Left lung (tissue), 10 donors: Measurements from ENCODE around the gene LAMA2. TPM values are rescaled to one million over a fixed set of nuclear protein-coding genes. Genes with fewer than 3 reads are reported as not detected.

Experiments used
- ATAC-seq: fragments of 200-7000 bp; cut with Tn5 transposase; one replicate; pipeline ENCODE4 v1.9.1; 2020; ENCODE audit warnings: moderate library complexity
- DNase-seq, 4 donors: peaks; one replicate each; pipeline ENCODE4 v3.0.0-alpha.2; 2013 to 2020
- H3K27ac ChIP-seq, 2 donors: fragments of 200-600 bp; sonication (generic) in 1 of 2; one replicate each; pipeline versions ENCODE4 v1.5.0 to v1.8.0; 2020 to 2021
- H3K27me3 ChIP-seq, 2 donors: fragments of 200-600 bp; sonication (generic) in 1 of 2; one replicate each; pipeline versions ENCODE4 v1.5.0 to v1.8.0; 2020 to 2021
- H3K36me3 ChIP-seq, 2 donors: fragments of 200-600 bp; sonication (generic) in 1 of 2; one replicate each; pipeline versions ENCODE4 v1.5.0 to v1.8.0; 2020 to 2021
- H3K4me1 ChIP-seq, 2 donors: fragments of 200-600 bp; one replicate each; pipeline ENCODE4 v1.8.0; 2021
- H3K4me3 ChIP-seq, 2 donors: fragments of 200-600 bp; sonication (generic) in 1 of 2; one replicate each; pipeline versions ENCODE4 v1.5.0 to v1.8.0; 2020 to 2021; ENCODE audit warnings: mild to moderate bottlenecking in 1 of 2
- H3K9me3 ChIP-seq, 2 donors: fragments of 200-600 bp; sonication (generic) in 1 of 2; one replicate each; pipeline versions ENCODE4 v1.5.0 to v1.8.0; 2020 to 2021
- CTCF ChIP-seq, 2 donors: fragments of 200-600 bp; sonication (generic) in 1 of 2; IDR thresholded peaks; one replicate each; pipeline versions ENCODE4 v1.5.0 to v1.8.0; 2021; ENCODE audit warnings: antibody characterized with exemption in 2 of 2
- intact Hi-C, 2 donors: fragments of 100-400 bp; cut with DNase I; formaldehyde crosslinking; loops; one replicate each; pipeline versions ENCODE4 v1.11.2 to v1.14.2; 2022
- polyA plus RNA-seq, 6 donors: library from polyadenylated mRNA; unstranded; fragments of 120-200 nt; gene quantifications; one replicate each; pipeline ENCODE4 v1.2.1, GENCODE V29; 2013; ENCODE audit not compliant: insufficient read length in 6 of 6
- total RNA-seq, 2 donors: library from RNA; stranded (reverse); fragmentation: NEBNext Ultra II Directional; extraction: Animal tissue kit (Norgen Biotek cat#: 25700); gene quantifications; one replicate each; pipeline ENCODE4 v1.2.1, GENCODE V29; 2021
- donor health status: DM: no; HTN: yes; CAD: no.
- donor health status: DM: no; HTN: no; CAD: no.

LAMA2 gene
- total and polyA plus RNA-seq, 8 donors: 32.7 to 91.7 (median 64.7) TPM

DNA sequence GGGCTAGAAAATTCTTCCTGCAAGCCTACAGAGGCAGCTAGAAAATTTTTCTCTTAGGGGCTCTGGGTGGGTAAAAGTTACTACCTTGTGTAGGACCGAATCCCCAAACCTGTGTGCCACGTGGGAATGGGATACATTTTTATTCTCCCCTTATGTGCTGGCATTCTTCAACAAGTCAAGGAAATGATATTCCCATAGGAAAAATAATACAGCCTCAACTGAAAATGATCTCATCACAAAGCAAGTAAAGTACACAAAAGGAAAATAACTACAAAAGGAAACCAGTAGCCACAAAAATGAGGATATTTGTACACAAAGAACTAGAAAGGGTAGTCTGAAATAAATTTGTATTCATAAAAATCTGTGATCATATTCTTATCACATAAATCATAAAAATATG, 298.1 kb downstream of the LAMA2 start:
- no peak for TF ChIP-seq CTCF (IDR thresholded peaks at IDR 0.05)
- no peaks in the 10 kb centered on the region for H3K9me3 ChIP-seq
- intact Hi-C loops: no loop called here
- no peaks in the 10 kb centered on the region for H3K36me3 ChIP-seq
- H3K4me1 ChIP-seq: no peaks in the 10 kb centered on the region
- no peaks in the 10 kb centered on the region for H3K27me3 ChIP-seq
- DNase-seq (no peak), ATAC-seq (no peak)
- no peak overlapping the region for H3K27ac ChIP-seq
- H3K4me3 ChIP-seq: no peak overlapping the region

GRCh38 chr6:129183187-129183591, 300.3 kb downstream of the LAMA2 start:
- intact Hi-C loops: no loop called here
- DNase-seq (peak in 2 of 4 donors; percentile 56 to 65), ATAC-seq (no peak)
- H3K27me3 ChIP-seq: no peaks in the 10 kb centered on the region
- H3K4me1 ChIP-seq: no peaks in the 10 kb centered on the region
- no peak overlapping the region for H3K27ac ChIP-seq
- H3K36me3 ChIP-seq: no peaks in the 10 kb centered on the region
- H3K4me3 ChIP-seq: no peak overlapping the region
- H3K9me3 ChIP-seq: no peaks in the 10 kb centered on the region
- no peak for TF ChIP-seq CTCF (IDR thresholded peaks at IDR 0.05)

DNA sequence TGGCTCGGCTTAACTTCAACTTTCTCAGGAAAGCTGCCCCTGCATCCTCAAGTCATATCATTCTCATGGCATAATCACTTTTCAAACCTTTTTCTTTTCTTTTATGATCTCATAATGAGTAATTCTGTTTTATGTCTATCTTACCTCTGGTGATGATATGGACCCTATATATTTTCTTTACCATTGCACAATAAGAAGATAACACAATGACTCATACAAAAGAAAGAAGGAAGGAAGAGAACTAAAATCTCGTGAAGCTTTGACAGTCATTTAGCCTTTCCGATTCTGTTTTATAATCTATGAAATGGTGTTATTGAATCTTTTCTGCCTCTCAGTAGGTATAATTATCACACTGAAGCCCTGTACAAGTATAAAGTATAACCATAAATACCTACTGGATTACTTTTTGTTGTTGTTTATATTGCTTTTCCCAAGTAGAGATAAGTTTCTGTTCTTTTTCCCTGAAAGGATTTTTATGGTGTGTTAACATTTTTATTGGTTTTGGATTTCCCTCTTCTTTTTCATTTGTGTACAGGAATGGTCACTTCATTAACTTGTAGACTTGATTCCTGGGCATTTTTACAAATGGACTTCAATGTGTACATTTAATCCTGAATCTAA, 300.9 kb downstream of the LAMA2 start:
- H3K4me3 ChIP-seq: no peak overlapping the region
- H3K27ac ChIP-seq: no peak overlapping the region
- no peaks in the 10 kb centered on the region for H3K9me3 ChIP-seq
- no peaks in the 10 kb centered on the region for H3K27me3 ChIP-seq
- intact Hi-C loops: no loop called here
- H3K4me1 ChIP-seq: no peaks in the 10 kb centered on the region
- DNase-seq (peak in 1 of 4 donors; percentile 29), ATAC-seq (no peak)
- no peaks in the 10 kb centered on the region for H3K36me3 ChIP-seq
- no peak for TF ChIP-seq CTCF (IDR thresholded peaks at IDR 0.05)

- DNase-seq (no peak), ATAC-seq (no peak)
- Histone ChIP-seq H3K4me1 (no peaks in the 10 kb centered on the region), H3K9me3 (no peaks in the 10 kb centered on the region), H3K36me3 (no peaks in the 10 kb centered on the region), H3K27me3 (no peaks in the 10 kb centered on the region), H3K4me3 (no peak overlapping the region), H3K27ac (no peak overlapping the region)
- intact Hi-C loops: no loop called here
- no peak for TF ChIP-seq CTCF (IDR thresholded peaks at IDR 0.05)
Observed at GRCh38 chr6:129184324-129184723, 301.4 kb downstream of the LAMA2 start.

GRCh38 chr6:129184808-129185366, 301.9 kb downstream of the LAMA2 start:
- DNase-seq (no peak), ATAC-seq (no peak)
- no peak for TF ChIP-seq CTCF (IDR thresholded peaks at IDR 0.05)
- intact Hi-C loops: no loop called here
- Histone ChIP-seq H3K4me1 (no peaks in the 10 kb centered on the region), H3K9me3 (no peaks in the 10 kb centered on the region), H3K4me3 (no peak overlapping the region), H3K27me3 (no peaks in the 10 kb centered on the region), H3K27ac (no peak overlapping the region), H3K36me3 (no peaks in the 10 kb centered on the region)
